Fibroblast of skin of right quadriceps (primary cell): ENCODE results near the gene GABBR2.
"Not testable (repeated sequence)": the region's sequence is repeated elsewhere in the genome, so short reads cannot be mapped to it uniquely, and the experiment has no call there.

ENCODE experiments used
- DNase-seq: peaks from one replicate; pipeline ENCODE4 v3.0.0-alpha.2; 2013

The GABBR2 gene

GRCh38 chr9:98468567-98469239 is 240.0 kb downstream of the GABBR2 start:
- DNase-seq, result no peak

- no peak for DNase-seq
Observed at GRCh38 chr9:98465799-98466198, 242.9 kb downstream of the GABBR2 start.

- DNase-seq, result not testable (repeated sequence)
Observed at GRCh38 chr9:98464156-98464690, 244.5 kb downstream of the GABBR2 start.

GRCh38 chr9:98462310-98462709 is 246.4 kb downstream of the GABBR2 start:
- DNase-seq, result no peak

GRCh38 chr9:98460704-98461103 is 248.0 kb downstream of the GABBR2 start:
- DNase-seq, result no peak

- DNase-seq, result peak; percentile 92
Observed at GRCh38 chr9:98457726-98458370, 250.9 kb downstream of the GABBR2 start.

- DNase-seq, result no peak
Observed at GRCh38 chr9:98456156-98456613, 252.6 kb downstream of the GABBR2 start.

- DNase-seq, result peak; percentile 54
Observed at GRCh38 chr9:98455256-98456155, 253.2 kb downstream of the GABBR2 start.

- peak; percentile 31 for DNase-seq
Observed at GRCh38 chr9:98453589-98454311, 255.0 kb downstream of the GABBR2 start.

GRCh38 chr9:98451576-98451975 is 257.2 kb downstream of the GABBR2 start:
- DNase-seq, result no peak

- peak; percentile 79 for DNase-seq
Observed at GRCh38 chr9:98450496-98450895, 258.2 kb downstream of the GABBR2 start.

GRCh38 chr9:98449871-98450270 is 258.9 kb downstream of the GABBR2 start:
- peak; percentile 59 for DNase-seq

GRCh38 chr9:98445576-98445975 is 263.2 kb downstream of the GABBR2 start:
- DNase-seq, result no peak

GRCh38 chr9:98444601-98445000 is 264.1 kb downstream of the GABBR2 start:
- no peak for DNase-seq

- DNase-seq, result no peak
Observed at GRCh38 chr9:98442541-98442940, 266.2 kb downstream of the GABBR2 start.

- no peak for DNase-seq
Observed at GRCh38 chr9:98442114-98442513, 266.6 kb downstream of the GABBR2 start.

GRCh38 chr9:98438666-98439065 is 270.1 kb downstream of the GABBR2 start:
- DNase-seq, result no peak

- no peak for DNase-seq
Observed at GRCh38 chr9:98437458-98438034, 271.2 kb downstream of the GABBR2 start.

- no peak for DNase-seq
Observed at GRCh38 chr9:98432960-98433359, 275.8 kb downstream of the GABBR2 start.

GRCh38 chr9:98432134-98432533 is 276.6 kb downstream of the GABBR2 start:
- no peak for DNase-seq

GRCh38 chr9:98430535-98431292 is 278.0 kb downstream of the GABBR2 start:
- DNase-seq, result no peak
